ENCODE measurements around the gene LDHD. TPM values are rescaled to one million over a fixed set of nuclear protein-coding genes. Genes with fewer than 3 reads are reported as not detected.

The LDHD gene
- total RNA-seq: 1 to 10 TPM; 2.5 to 7.6 (median 7.3) TPM
- polyA plus RNA-seq: 100 to 1,000 TPM in 1 of 3 donors, 10 to 100 TPM in 2; 66.1 to 114 (median 78.0) TPM

- Histone ChIP-seq H3K36me3 (no peaks in the 10 kb centered on the region), H3K4me1 (peaks cover 0 to 36% (median 15%) of the 10 kb centered on the region in 4 donors), H3K27ac (peak within 1 kb of the TSS in 3 of 4 donors; percentile 33 to 58 (median 54)), H3K4me3 (peak within 1 kb of the TSS; percentile 39 to 59 (median 46)), H3K27me3 (no peaks in the 10 kb centered on the region), H3K9me3 (no peaks in the 10 kb centered on the region)
- 45 to 59% methylated on average over 15 of the region's 15 CpGs for WGBS, 2 donors
- intact Hi-C loops (cut with DNase I): loop anchor here (2.0 to 10.0 kb wide), 2 partner anchors 33 to 511 kb away; partner anchors contain the start of genes GLG1 and ZFP1
- peak; percentile 93 for DNase-seq
- TF ChIP-seq EP300 (IDR thresholded peaks at IDR 0.05) (no peak), POLR2A (IDR thresholded peaks at IDR 0.05) (peak; percentile 52 to 87), POLR2AphosphoS5 (IDR thresholded peaks at IDR 0.05) (peak; percentile 74 to 87 (median 80)), CTCF (IDR thresholded peaks at IDR 0.05) (no peak)
These were observed at the start of gene LDHD for GRCh38 chr16:75116081-75116910. TSS of gene LDHD (minus strand) at chr16:75116780. CDS start at chr16:75116720, 60 bp downstream.

- intact Hi-C loops (cut with DNase I): no loop called here
- no peak overlapping the region for H3K4me3 ChIP-seq
- TF ChIP-seq EP300 (IDR thresholded peaks at IDR 0.05): no peak
- no peak for TF ChIP-seq POLR2A (IDR thresholded peaks at IDR 0.05)
- TF ChIP-seq POLR2AphosphoS5 (IDR thresholded peaks at IDR 0.05): no peak
- TF ChIP-seq CTCF (IDR thresholded peaks at IDR 0.05): no peak
- 97% methylated on average over 1 of the region's 1 CpG for WGBS, 2 donors
- peaks cover 0 to 15% (median under 1%) of the 10 kb centered on the region in 4 donors for H3K36me3 ChIP-seq
- no peaks in the 10 kb centered on the region for H3K27me3 ChIP-seq
- no peak overlapping the region for H3K27ac ChIP-seq
- no peak for DNase-seq
- H3K4me1 ChIP-seq: no peaks in the 10 kb centered on the region
- H3K9me3 ChIP-seq: no peaks in the 10 kb centered on the region
These were observed 43.8 kb upstream of the LDHD start for GRCh38 chr16:75160386-75160785.

- peaks cover 0 to 24% (median 9%) of the 10 kb centered on the region in 4 donors for H3K36me3 ChIP-seq
- peaks cover 0 to 2% (median 0%) of the 10 kb centered on the region in 4 donors for H3K9me3 ChIP-seq
- DNase-seq: no peak
- intact Hi-C loops (cut with DNase I): no loop called here
- no peak overlapping the region for H3K27ac ChIP-seq
- TF ChIP-seq EP300 (IDR thresholded peaks at IDR 0.05) (no peak), CTCF (IDR thresholded peaks at IDR 0.05) (no peak), POLR2A (IDR thresholded peaks at IDR 0.05) (no peak), POLR2AphosphoS5 (IDR thresholded peaks at IDR 0.05) (no peak)
- H3K4me1 ChIP-seq: peaks cover 0 to 11% (median 8%) of the 10 kb centered on the region in 4 donors
- no peaks in the 10 kb centered on the region for H3K27me3 ChIP-seq
- H3K4me3 ChIP-seq: no peak overlapping the region
These were observed 36.1 kb upstream of the LDHD start for GRCh38 chr16:75152635-75153034.

- WGBS, 2 donors: 48 to 71% methylated on average over 2 of the region's 2 CpGs
- peaks cover 0 to 2% (median 0%) of the 10 kb centered on the region in 4 donors for H3K9me3 ChIP-seq
- H3K36me3 ChIP-seq: peaks cover 0 to 24% (median 9%) of the 10 kb centered on the region in 4 donors
- no peaks in the 10 kb centered on the region for H3K27me3 ChIP-seq
- no peak overlapping the region for H3K4me3 ChIP-seq
- H3K27ac ChIP-seq: no peak overlapping the region
- no peak for TF ChIP-seq POLR2A (IDR thresholded peaks at IDR 0.05)
- intact Hi-C loops (cut with DNase I): no loop called here
- H3K4me1 ChIP-seq: peaks cover 0 to 11% (median 8%) of the 10 kb centered on the region in 4 donors
- DNase-seq: no peak
These were observed 35.2 kb upstream of the LDHD start for GRCh38 chr16:75151798-75152197.
